ENCODE results near the gene EFTUD2.

EFTUD2 gene

GRCh38 chr17:44932096-44932786 is 33.0 kb upstream of the EFTUD2 start:
- no peak overlapping the region for H3K4me3 ChIP-seq (ENCODE audit: low read length)
- no peaks in the 10 kb centered on the region for H3K9me3 ChIP-seq (ENCODE audit: low read length)
- H2AFZ ChIP-seq (ENCODE audit: low read depth, low read length): no peak overlapping the region
- peaks cover 82% of the 10 kb centered on the region for H3K36me3 ChIP-seq (ENCODE audit: insufficient read depth, low read length)
- no peaks in the 10 kb centered on the region for H3K4me1 ChIP-seq (ENCODE audit: insufficient read depth, low read length)
- no peaks in the 10 kb centered on the region for H3K27me3 ChIP-seq (ENCODE audit: insufficient read depth, low read length)

- no peak overlapping the region for H3K4me3 ChIP-seq (ENCODE audit: low read length)
- H3K9me3 ChIP-seq (ENCODE audit: low read length): no peaks in the 10 kb centered on the region
- H3K36me3 ChIP-seq (ENCODE audit: insufficient read depth, low read length): peaks cover 86% of the 10 kb centered on the region
- no peaks in the 10 kb centered on the region for H3K27me3 ChIP-seq (ENCODE audit: insufficient read depth, low read length)
- H2AFZ ChIP-seq (ENCODE audit: low read depth, low read length): no peak overlapping the region
- no peaks in the 10 kb centered on the region for H3K4me1 ChIP-seq (ENCODE audit: insufficient read depth, low read length)
These were observed 32.1 kb upstream of the EFTUD2 start for GRCh38 chr17:44931376-44931775.

GRCh38 chr17:44930667-44931066 is 31.4 kb upstream of the EFTUD2 start:
- H3K27me3 ChIP-seq (ENCODE audit: insufficient read depth, low read length): no peaks in the 10 kb centered on the region

GRCh38 chr17:44928950-44929720 is 29.9 kb upstream of the EFTUD2 start:
- no peak overlapping the region for H2AFZ ChIP-seq (ENCODE audit: low read depth, low read length)
- no peaks in the 10 kb centered on the region for H3K4me1 ChIP-seq (ENCODE audit: insufficient read depth, low read length)
- no peak overlapping the region for H3K4me3 ChIP-seq (ENCODE audit: low read length)
- no peaks in the 10 kb centered on the region for H3K27me3 ChIP-seq (ENCODE audit: insufficient read depth, low read length)
- no peaks in the 10 kb centered on the region for H3K9me3 ChIP-seq (ENCODE audit: low read length)
- H3K36me3 ChIP-seq (ENCODE audit: insufficient read depth, low read length): peaks cover 72% of the 10 kb centered on the region

More at GRCh38 chr17:44930667-44931066, 31.4 kb upstream of the EFTUD2 start:
- no peak overlapping the region for H2AFZ ChIP-seq (ENCODE audit: low read depth, low read length)
- no peaks in the 10 kb centered on the region for H3K9me3 ChIP-seq (ENCODE audit: low read length)
- no peaks in the 10 kb centered on the region for H3K4me1 ChIP-seq (ENCODE audit: insufficient read depth, low read length)
- peaks cover 86% of the 10 kb centered on the region for H3K36me3 ChIP-seq (ENCODE audit: insufficient read depth, low read length)
- H3K4me3 ChIP-seq (ENCODE audit: low read length): no peak overlapping the region

- peaks cover 65% of the 10 kb centered on the region for H3K36me3 ChIP-seq (ENCODE audit: insufficient read depth, low read length)
- H3K9me3 ChIP-seq (ENCODE audit: low read length): no peaks in the 10 kb centered on the region
- no peaks in the 10 kb centered on the region for H3K4me1 ChIP-seq (ENCODE audit: insufficient read depth, low read length)
- H3K27me3 ChIP-seq (ENCODE audit: insufficient read depth, low read length): no peaks in the 10 kb centered on the region
- no peak overlapping the region for H3K4me3 ChIP-seq (ENCODE audit: low read length)
- H2AFZ ChIP-seq (ENCODE audit: low read depth, low read length): no peak overlapping the region
These were observed 28.9 kb upstream of the EFTUD2 start for GRCh38 chr17:44928136-44928535.

GRCh38 chr17:44927696-44928095 is 28.5 kb upstream of the EFTUD2 start:
- peaks cover 61% of the 10 kb centered on the region for H3K36me3 ChIP-seq (ENCODE audit: insufficient read depth, low read length)
- no peak overlapping the region for H2AFZ ChIP-seq (ENCODE audit: low read depth, low read length)

GRCh38 chr17:44926821-44927525 is 27.7 kb upstream of the EFTUD2 start:
- H3K4me3 ChIP-seq (ENCODE audit: low read length): no peak overlapping the region
- no peaks in the 10 kb centered on the region for H3K4me1 ChIP-seq (ENCODE audit: insufficient read depth, low read length)
- no peaks in the 10 kb centered on the region for H3K9me3 ChIP-seq (ENCODE audit: low read length)
- H3K36me3 ChIP-seq (ENCODE audit: insufficient read depth, low read length): peaks cover 54% of the 10 kb centered on the region
- no peaks in the 10 kb centered on the region for H3K27me3 ChIP-seq (ENCODE audit: insufficient read depth, low read length)
- no peak overlapping the region for H2AFZ ChIP-seq (ENCODE audit: low read depth, low read length)

More at GRCh38 chr17:44927696-44928095, 28.5 kb upstream of the EFTUD2 start:
- Histone ChIP-seq H3K4me1 (ENCODE audit: insufficient read depth, low read length) (no peaks in the 10 kb centered on the region), H3K9me3 (ENCODE audit: low read length) (no peaks in the 10 kb centered on the region), H3K27me3 (ENCODE audit: insufficient read depth, low read length) (no peaks in the 10 kb centered on the region), H3K4me3 (ENCODE audit: low read length) (no peak overlapping the region)

- peaks cover 5% of the 10 kb centered on the region for H3K4me1 ChIP-seq (ENCODE audit: insufficient read depth, low read length)
- H2AFZ ChIP-seq (ENCODE audit: low read depth, low read length): no peak overlapping the region
- peaks cover 45% of the 10 kb centered on the region for H3K36me3 ChIP-seq (ENCODE audit: insufficient read depth, low read length)
- no peaks in the 10 kb centered on the region for H3K27me3 ChIP-seq (ENCODE audit: insufficient read depth, low read length)
- no peaks in the 10 kb centered on the region for H3K9me3 ChIP-seq (ENCODE audit: low read length)
- H3K4me3 ChIP-seq (ENCODE audit: low read length): no peak overlapping the region
These were observed 26.8 kb upstream of the EFTUD2 start for GRCh38 chr17:44925731-44926697.

GRCh38 chr17:44924107-44924544 is 24.9 kb upstream of the EFTUD2 start:
- no peak overlapping the region for H3K4me3 ChIP-seq (ENCODE audit: low read length)
- peaks cover 35% of the 10 kb centered on the region for H3K36me3 ChIP-seq (ENCODE audit: insufficient read depth, low read length)
- H3K9me3 ChIP-seq (ENCODE audit: low read length): no peaks in the 10 kb centered on the region
- no peak overlapping the region for H2AFZ ChIP-seq (ENCODE audit: low read depth, low read length)
- H3K4me1 ChIP-seq (ENCODE audit: insufficient read depth, low read length): peaks cover 5% of the 10 kb centered on the region
- no peaks in the 10 kb centered on the region for H3K27me3 ChIP-seq (ENCODE audit: insufficient read depth, low read length)

- no peak overlapping the region for H2AFZ ChIP-seq (ENCODE audit: low read depth, low read length)
- no peaks in the 10 kb centered on the region for H3K9me3 ChIP-seq (ENCODE audit: low read length)
These were observed 23.7 kb upstream of the EFTUD2 start for GRCh38 chr17:44922746-44923470.

GRCh38 chr17:44922136-44922535 is 22.9 kb upstream of the EFTUD2 start:
- peaks cover 5% of the 10 kb centered on the region for H3K4me1 ChIP-seq (ENCODE audit: insufficient read depth, low read length)
- no peak overlapping the region for H2AFZ ChIP-seq (ENCODE audit: low read depth, low read length)
- H3K36me3 ChIP-seq (ENCODE audit: insufficient read depth, low read length): peaks cover 15% of the 10 kb centered on the region
- H3K27me3 ChIP-seq (ENCODE audit: insufficient read depth, low read length): no peaks in the 10 kb centered on the region
- H3K9me3 ChIP-seq (ENCODE audit: low read length): no peaks in the 10 kb centered on the region
- H3K4me3 ChIP-seq (ENCODE audit: low read length): no peak overlapping the region

More at GRCh38 chr17:44922746-44923470, 23.7 kb upstream of the EFTUD2 start:
- H3K36me3 ChIP-seq (ENCODE audit: insufficient read depth, low read length): peaks cover 23% of the 10 kb centered on the region
- H3K27me3 ChIP-seq (ENCODE audit: insufficient read depth, low read length): no peaks in the 10 kb centered on the region
- peaks cover 5% of the 10 kb centered on the region for H3K4me1 ChIP-seq (ENCODE audit: insufficient read depth, low read length)
- H3K4me3 ChIP-seq (ENCODE audit: low read length): no peak overlapping the region

Measured in neuron (in vitro differentiated cells).